ENCODE results near the gene CXCR1. TPM values are rescaled to one million over a fixed set of nuclear protein-coding genes. Genes with fewer than 3 reads are reported as not detected.

Gene CXCR1
- total and polyA plus RNA-seq, 2 donors (not counting 1 experiment from before 2014, with no cell fraction given) = 0.04 TPM; not detected in 1

GRCh38 chr2:218146056-218146455 lies 20.7 kb downstream of the CXCR1 start:
- TF ChIP-seq CTCF (IDR thresholded peaks at IDR 0.05) = no peak
- TF ChIP-seq EZH2 (IDR thresholded peaks at IDR 0.05; ENCODE audit: borderline replicate concordance, insufficient read depth, low read depth, low read length, poor library complexity, severe bottlenecking) = no peak
- Histone ChIP-seq H3K27ac (ENCODE audit: low read length in 2 of 2) (no peak overlapping the region), H3K4me1 (ENCODE audit: control insufficient read depth in 2 of 2, insufficient read depth in 2 of 2, low read length in 2 of 2) (peaks cover 9 to 10% of the 10 kb centered on the region in 2 donors), H3K9me3 (ENCODE audit: control extremely low read depth in 1 of 3, control insufficient read depth in 2 of 3, insufficient read depth in 1 of 3, low read length in 2 of 3) (peaks cover 0 to 7% (median 0%) of the 10 kb centered on the region in 3 donors), H3K4me2 (replicated peaks; ENCODE audit: low read depth, low read length, poor library complexity, severe bottlenecking) (no peak overlapping the region), H4K20me1 (ENCODE audit: control insufficient read depth, insufficient read depth, low read length, poor library complexity, severe bottlenecking) (no peaks in the 10 kb centered on the region), H3K9ac (ENCODE audit: low read length) (no peak overlapping the region), H3K4me3 (ENCODE audit: control extremely low read depth in 1 of 5, extremely low read depth in 1 of 5, insufficient read depth in 1 of 5, low read depth in 2 of 5, low read length in 4 of 5) (no peak overlapping the region), H2AFZ (ENCODE audit: insufficient read depth, low read depth, low read length, poor library complexity, severe bottlenecking) (no peak overlapping the region), H3K79me2 (ENCODE audit: control insufficient read depth, insufficient read depth, low read length) (no peaks in the 10 kb centered on the region), H3K36me3 (replicated peaks in 1 of 2; ENCODE audit: control extremely low read depth in 1 of 2, control insufficient read depth in 1 of 2, extremely low read depth in 1 of 2, insufficient read depth in 2 of 2, low read length in 1 of 2) (no peaks in the 10 kb centered on the region), H3K27me3 (replicated peaks in 1 of 4; ENCODE audit: control extremely low read depth in 1 of 4, control insufficient read depth in 3 of 4, insufficient read depth in 4 of 4, low read length in 3 of 4) (no peaks in the 10 kb centered on the region)
- peaks cover 14% of the 10 kb centered on the region for H3K4me1 Mint-ChIP-seq
- H3K9me3 Mint-ChIP-seq (ENCODE audit: insufficient read depth) = no peaks in the 10 kb centered on the region
- no peak overlapping the region for H3K27ac Mint-ChIP-seq
- ATAC-seq (ENCODE audit: low read depth) = no peak
- H3K4me3 Mint-ChIP-seq = no peak overlapping the region
- intact Hi-C loops (cut with micrococcal nuclease) = no loop called here
- ChIA-PET POLR2A (no interaction called here), CTCF (no interaction called here)
- peaks cover 10% of the 10 kb centered on the region for H3K27me3 Mint-ChIP-seq
- no peak for DNase-seq

GRCh38 chr2:218145124-218145523 lies 21.6 kb downstream of the CXCR1 start:
- Mint-ChIP-seq H3K27me3 (peaks cover 17% of the 10 kb centered on the region), H3K27ac (no peak overlapping the region), H3K4me1 (peaks cover 13% of the 10 kb centered on the region), H3K4me3 (no peak overlapping the region), H3K9me3 (ENCODE audit: insufficient read depth) (no peaks in the 10 kb centered on the region)
- H3K79me2 ChIP-seq (ENCODE audit: control insufficient read depth, insufficient read depth, low read length) = no peaks in the 10 kb centered on the region
- ChIA-PET POLR2A (no interaction called here), CTCF (no interaction called here)
- H3K4me3 ChIP-seq (ENCODE audit: control extremely low read depth in 1 of 5, extremely low read depth in 1 of 5, insufficient read depth in 1 of 5, low read depth in 2 of 5, low read length in 4 of 5) = no peak overlapping the region
- H2AFZ ChIP-seq (ENCODE audit: insufficient read depth, low read depth, low read length, poor library complexity, severe bottlenecking) = no peak overlapping the region
- no peak overlapping the region for H3K27ac ChIP-seq (ENCODE audit: low read length in 2 of 2)
- no peak overlapping the region for H3K9ac ChIP-seq (ENCODE audit: low read length)
- peaks cover 7 to 8% of the 10 kb centered on the region in 2 donors for H3K4me1 ChIP-seq (ENCODE audit: control insufficient read depth in 2 of 2, insufficient read depth in 2 of 2, low read length in 2 of 2)
- intact Hi-C loops (cut with micrococcal nuclease) = no loop called here
- H3K36me3 ChIP-seq (replicated peaks in 1 of 2; ENCODE audit: control extremely low read depth in 1 of 2, control insufficient read depth in 1 of 2, extremely low read depth in 1 of 2, insufficient read depth in 2 of 2, low read length in 1 of 2) = no peaks in the 10 kb centered on the region
- no peaks in the 10 kb centered on the region for H4K20me1 ChIP-seq (ENCODE audit: control insufficient read depth, insufficient read depth, low read length, poor library complexity, severe bottlenecking)
- H3K27me3 ChIP-seq (replicated peaks in 1 of 4; ENCODE audit: control extremely low read depth in 1 of 4, control insufficient read depth in 3 of 4, insufficient read depth in 4 of 4, low read length in 3 of 4) = no peaks in the 10 kb centered on the region
- DNase-seq (no peak), ATAC-seq (ENCODE audit: low read depth) (no peak)
- 70% methylated on average over 3 of the region's 3 CpGs for WGBS (ENCODE audit: insufficient coverage)
- H3K4me2 ChIP-seq (replicated peaks; ENCODE audit: low read depth, low read length, poor library complexity, severe bottlenecking) = no peak overlapping the region
- no peak for TF ChIP-seq EZH2 (IDR thresholded peaks at IDR 0.05; ENCODE audit: borderline replicate concordance, insufficient read depth, low read depth, low read length, poor library complexity, severe bottlenecking)
- no peak for TF ChIP-seq CTCF (IDR thresholded peaks at IDR 0.05)
- H3K9me3 ChIP-seq (ENCODE audit: control extremely low read depth in 1 of 3, control insufficient read depth in 2 of 3, insufficient read depth in 1 of 3, low read length in 2 of 3) = peaks cover 0 to 7% (median 0%) of the 10 kb centered on the region in 3 donors
